ENCODE data around the gene TTC23L. TPM values are rescaled to one million over a fixed set of nuclear protein-coding genes. Genes with fewer than 3 reads are reported as not detected.

Gene TTC23L
- total RNA-seq, 4 donors from 2014 or later, result 0.48 to 7.0 (median 0.78) TPM

GRCh38 chr5:34926318-34926888 lies 87.4 kb downstream of the TTC23L start:
- TF ChIP-seq POLR2AphosphoS5 (IDR thresholded peaks at IDR 0.05) (no peak), POLR2A (IDR thresholded peaks at IDR 0.05) (no peak), EP300 (IDR thresholded peaks at IDR 0.05) (no peak), CTCF (IDR thresholded peaks at IDR 0.05) (no peak)
- WGBS, result 96% methylated on average over 3 of the region's 3 CpGs
- no peak overlapping the region for H3K4me3 ChIP-seq
- H3K9me3 ChIP-seq, result no peaks in the 10 kb centered on the region
- H3K27me3 ChIP-seq, result no peaks in the 10 kb centered on the region
- no peak overlapping the region for H3K27ac ChIP-seq
- peaks cover 46% of the 10 kb centered on the region for H3K36me3 ChIP-seq
- H3K4me1 ChIP-seq, result peaks cover 28% of the 10 kb centered on the region
- no peak for DNase-seq (ENCODE audit: low spot score in 2 of 2)

GRCh38 chr5:34927785-34928184 lies 88.8 kb downstream of the TTC23L start:
- TF ChIP-seq POLR2AphosphoS5 (IDR thresholded peaks at IDR 0.05) (no peak), EP300 (IDR thresholded peaks at IDR 0.05) (no peak), POLR2A (IDR thresholded peaks at IDR 0.05) (no peak), CTCF (IDR thresholded peaks at IDR 0.05) (no peak)
- Histone ChIP-seq H3K4me3 (no peak overlapping the region), H3K27ac (no peak overlapping the region), H3K27me3 (no peaks in the 10 kb centered on the region), H3K36me3 (peaks cover 35% of the 10 kb centered on the region), H3K9me3 (no peaks in the 10 kb centered on the region), H3K4me1 (peaks cover 41% of the 10 kb centered on the region)
- WGBS, result 82% methylated on average over 5 of the region's 5 CpGs
- no peak for DNase-seq (ENCODE audit: low spot score in 2 of 2)

GRCh38 chr5:34928267-34928666 lies 89.3 kb downstream of the TTC23L start:
- Histone ChIP-seq H3K9me3 (no peaks in the 10 kb centered on the region), H3K4me1 (peaks cover 41% of the 10 kb centered on the region), H3K36me3 (peaks cover 30% of the 10 kb centered on the region), H3K4me3 (no peak overlapping the region), H3K27ac (no peak overlapping the region), H3K27me3 (no peaks in the 10 kb centered on the region)
- TF ChIP-seq POLR2A (IDR thresholded peaks at IDR 0.05) (no peak), POLR2AphosphoS5 (IDR thresholded peaks at IDR 0.05) (no peak), CTCF (IDR thresholded peaks at IDR 0.05) (no peak), EP300 (IDR thresholded peaks at IDR 0.05) (no peak)
- no peak for DNase-seq (ENCODE audit: low spot score in 2 of 2)
- whole genome bisulfite sequencing, result 93% methylated on average over 5 of the region's 5 CpGs

- Histone ChIP-seq H3K4me1 (peaks cover 35% of the 10 kb centered on the region), H3K4me3 (peak within 1 kb of the TSS; percentile 96), H3K27ac (peak within 1 kb of the TSS; percentile 94), H3K27me3 (no peaks in the 10 kb centered on the region), H3K9me3 (no peaks in the 10 kb centered on the region), H3K36me3 (peaks cover 20% of the 10 kb centered on the region)
- 1% methylated on average over 35 of the region's 63 CpGs for WGBS
- TF ChIP-seq POLR2AphosphoS5 (IDR thresholded peaks at IDR 0.05) (peak in 1 of 3 donors; percentile 17), EP300 (IDR thresholded peaks at IDR 0.05) (no peak)
- peak; percentile 97 to 98 for DNase-seq (ENCODE audit: low spot score in 2 of 2)
Observed at GRCh38 chr5:34929134-34929719, 90.3 kb downstream of the TTC23L start, which contains the start of gene DNAJC21. Gene DNAJC21 (plus strand): TSS chr5:34929559. CDS start chr5:34929820, 261 bp downstream.

- Histone ChIP-seq H3K4me1 (peaks cover 32% of the 10 kb centered on the region), H3K9me3 (no peaks in the 10 kb centered on the region), H3K27ac (peak overlapping the region; percentile 94), H3K36me3 (peaks cover 19% of the 10 kb centered on the region), H3K27me3 (no peaks in the 10 kb centered on the region), H3K4me3 (peak overlapping the region; percentile 96)
- WGBS, result under 1% methylated on average over 23 of the region's 70 CpGs
- TF ChIP-seq POLR2A (IDR thresholded peaks at IDR 0.05), result peak in 1 of 2 donors; percentile 48
- TF ChIP-seq EP300 (IDR thresholded peaks at IDR 0.05), result no peak
- DNase-seq (ENCODE audit: low spot score in 2 of 2), result peak; percentile 95
Observed at GRCh38 chr5:34929720-34930461, 90.9 kb downstream of the TTC23L start.

- H3K4me3 ChIP-seq, result peak overlapping the region; percentile 96
- H3K27me3 ChIP-seq, result no peaks in the 10 kb centered on the region
- peaks cover 38% of the 10 kb centered on the region for H3K4me1 ChIP-seq
- no peak for DNase-seq (ENCODE audit: low spot score in 2 of 2)
- WGBS, result 3% methylated on average over 3 of the region's 3 CpGs
- H3K27ac ChIP-seq, result peak overlapping the region; percentile 94
- TF ChIP-seq EP300 (IDR thresholded peaks at IDR 0.05), result no peak
- TF ChIP-seq CTCF (IDR thresholded peaks at IDR 0.05), result no peak
- no peak for TF ChIP-seq POLR2AphosphoS5 (IDR thresholded peaks at IDR 0.05)
- TF ChIP-seq POLR2A (IDR thresholded peaks at IDR 0.05), result no peak
- H3K36me3 ChIP-seq, result peaks cover 13% of the 10 kb centered on the region
- H3K9me3 ChIP-seq, result no peaks in the 10 kb centered on the region
Observed at GRCh38 chr5:34930462-34930844, 91.5 kb downstream of the TTC23L start.

Measured in suprapubic skin (tissue), 4 donors.